Measurements from ENCODE around the gene BARD1. TPM values are rescaled to one million over a fixed set of nuclear protein-coding genes. Genes with fewer than 3 reads are reported as not detected.

Gene BARD1
- total and polyA plus RNA-seq, 2 of the 13 experiments (the other 11 are each of a cell fraction or from before 2014, with no cell fraction given) = 5.3 to 30.4 TPM

DNA sequence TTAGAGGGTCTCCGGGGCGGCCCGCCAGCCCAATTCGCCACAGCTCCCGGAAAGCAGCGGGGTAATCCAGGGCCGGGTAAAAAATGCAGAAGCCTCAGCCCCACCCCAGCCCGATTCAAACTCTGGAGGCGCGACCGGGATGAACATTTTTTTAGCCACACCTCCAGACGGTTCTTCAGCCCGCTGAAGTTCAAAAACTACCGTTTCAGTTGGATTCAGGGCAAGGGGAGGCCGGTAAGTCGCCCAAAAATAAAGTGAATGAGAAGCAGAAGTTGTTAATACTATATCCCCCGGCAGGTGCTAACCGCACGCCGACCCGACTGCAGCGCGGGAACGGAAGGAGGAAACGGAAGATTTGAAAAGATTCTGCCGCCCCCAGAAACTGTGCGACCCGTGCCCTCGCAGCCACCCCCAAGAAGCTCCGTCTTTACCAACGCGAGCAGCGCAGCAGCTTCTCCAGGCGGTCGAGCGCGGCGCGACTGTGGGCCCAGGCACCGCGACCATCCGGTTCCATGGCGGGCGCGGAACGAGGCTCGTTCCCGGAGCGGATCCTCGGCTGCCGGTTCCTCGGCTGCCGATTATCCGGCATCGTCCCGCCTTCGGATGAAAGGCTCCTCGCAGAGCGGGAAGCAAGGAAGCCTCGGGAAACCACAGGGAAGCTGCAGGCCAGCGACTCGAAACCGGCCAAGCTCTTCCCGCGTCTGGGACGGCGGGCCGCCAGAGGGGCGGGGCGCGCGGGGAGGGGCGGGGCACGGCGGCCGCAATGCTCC lies at the start of gene BARD1 (continued):
- TF ChIP-seq, protein P1, sequence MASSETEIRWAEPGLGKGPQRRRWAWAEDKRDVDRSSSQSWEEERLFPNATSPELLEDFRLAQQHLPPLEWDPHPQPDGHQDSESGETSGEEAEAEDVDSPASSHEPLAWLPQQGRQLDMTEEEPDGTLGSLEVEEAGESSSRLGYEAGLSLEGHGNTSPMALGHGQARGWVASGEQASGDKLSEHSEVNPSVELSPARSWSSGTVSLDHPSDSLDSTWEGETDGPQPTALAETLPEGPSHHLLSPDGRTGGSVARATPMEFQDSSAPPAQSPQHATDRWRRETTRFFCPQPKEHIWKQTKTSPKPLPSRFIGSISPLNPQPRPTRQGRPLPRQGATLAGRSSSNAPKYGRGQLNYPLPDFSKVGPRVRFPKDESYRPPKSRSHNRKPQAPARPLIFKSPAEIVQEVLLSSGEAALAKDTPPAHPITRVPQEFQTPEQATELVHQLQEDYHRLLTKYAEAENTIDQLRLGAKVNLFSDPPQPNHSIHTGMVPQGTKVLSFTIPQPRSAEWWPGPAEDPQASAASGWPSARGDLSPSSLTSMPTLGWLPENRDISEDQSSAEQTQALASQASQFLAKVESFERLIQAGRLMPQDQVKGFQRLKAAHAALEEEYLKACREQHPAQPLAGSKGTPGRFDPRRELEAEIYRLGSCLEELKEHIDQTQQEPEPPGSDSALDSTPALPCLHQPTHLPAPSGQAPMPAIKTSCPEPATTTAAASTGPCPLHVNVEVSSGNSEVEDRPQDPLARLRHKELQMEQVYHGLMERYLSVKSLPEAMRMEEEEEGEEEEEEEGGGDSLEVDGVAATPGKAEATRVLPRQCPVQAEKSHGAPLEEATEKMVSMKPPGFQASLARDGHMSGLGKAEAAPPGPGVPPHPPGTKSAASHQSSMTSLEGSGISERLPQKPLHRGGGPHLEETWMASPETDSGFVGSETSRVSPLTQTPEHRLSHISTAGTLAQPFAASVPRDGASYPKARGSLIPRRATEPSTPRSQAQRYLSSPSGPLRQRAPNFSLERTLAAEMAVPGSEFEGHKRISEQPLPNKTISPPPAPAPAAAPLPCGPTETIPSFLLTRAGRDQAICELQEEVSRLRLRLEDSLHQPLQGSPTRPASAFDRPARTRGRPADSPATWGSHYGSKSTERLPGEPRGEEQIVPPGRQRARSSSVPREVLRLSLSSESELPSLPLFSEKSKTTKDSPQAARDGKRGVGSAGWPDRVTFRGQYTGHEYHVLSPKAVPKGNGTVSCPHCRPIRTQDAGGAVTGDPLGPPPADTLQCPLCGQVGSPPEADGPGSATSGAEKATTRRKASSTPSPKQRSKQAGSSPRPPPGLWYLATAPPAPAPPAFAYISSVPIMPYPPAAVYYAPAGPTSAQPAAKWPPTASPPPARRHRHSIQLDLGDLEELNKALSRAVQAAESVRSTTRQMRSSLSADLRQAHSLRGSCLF (CRISPR knock-in tag; IDR thresholded peaks at IDR 0.05; ENCODE audit: borderline replicate concordance) = peak; percentile 77
- TF ChIP-seq NCOA5 (CRISPR knock-in tag; IDR thresholded peaks at IDR 0.05) (no peak), ZNF121 (CRISPR knock-in tag; IDR thresholded peaks at IDR 0.05) (no peak), ZMYM2 (CRISPR knock-in tag; IDR thresholded peaks at IDR 0.05) (no peak), GFI1 (CRISPR knock-in tag; IDR thresholded peaks at IDR 0.05; ENCODE audit: borderline replicate concordance) (no peak), ZNF441 (CRISPR knock-in tag; IDR thresholded peaks at IDR 0.05; ENCODE audit: borderline replicate concordance) (peak; percentile 76; the same call in 1 of the 2 replicates), SMARCC2 (IDR thresholded peaks at IDR 0.05) (no peak)
- TF ChIP-seq, protein P2, sequence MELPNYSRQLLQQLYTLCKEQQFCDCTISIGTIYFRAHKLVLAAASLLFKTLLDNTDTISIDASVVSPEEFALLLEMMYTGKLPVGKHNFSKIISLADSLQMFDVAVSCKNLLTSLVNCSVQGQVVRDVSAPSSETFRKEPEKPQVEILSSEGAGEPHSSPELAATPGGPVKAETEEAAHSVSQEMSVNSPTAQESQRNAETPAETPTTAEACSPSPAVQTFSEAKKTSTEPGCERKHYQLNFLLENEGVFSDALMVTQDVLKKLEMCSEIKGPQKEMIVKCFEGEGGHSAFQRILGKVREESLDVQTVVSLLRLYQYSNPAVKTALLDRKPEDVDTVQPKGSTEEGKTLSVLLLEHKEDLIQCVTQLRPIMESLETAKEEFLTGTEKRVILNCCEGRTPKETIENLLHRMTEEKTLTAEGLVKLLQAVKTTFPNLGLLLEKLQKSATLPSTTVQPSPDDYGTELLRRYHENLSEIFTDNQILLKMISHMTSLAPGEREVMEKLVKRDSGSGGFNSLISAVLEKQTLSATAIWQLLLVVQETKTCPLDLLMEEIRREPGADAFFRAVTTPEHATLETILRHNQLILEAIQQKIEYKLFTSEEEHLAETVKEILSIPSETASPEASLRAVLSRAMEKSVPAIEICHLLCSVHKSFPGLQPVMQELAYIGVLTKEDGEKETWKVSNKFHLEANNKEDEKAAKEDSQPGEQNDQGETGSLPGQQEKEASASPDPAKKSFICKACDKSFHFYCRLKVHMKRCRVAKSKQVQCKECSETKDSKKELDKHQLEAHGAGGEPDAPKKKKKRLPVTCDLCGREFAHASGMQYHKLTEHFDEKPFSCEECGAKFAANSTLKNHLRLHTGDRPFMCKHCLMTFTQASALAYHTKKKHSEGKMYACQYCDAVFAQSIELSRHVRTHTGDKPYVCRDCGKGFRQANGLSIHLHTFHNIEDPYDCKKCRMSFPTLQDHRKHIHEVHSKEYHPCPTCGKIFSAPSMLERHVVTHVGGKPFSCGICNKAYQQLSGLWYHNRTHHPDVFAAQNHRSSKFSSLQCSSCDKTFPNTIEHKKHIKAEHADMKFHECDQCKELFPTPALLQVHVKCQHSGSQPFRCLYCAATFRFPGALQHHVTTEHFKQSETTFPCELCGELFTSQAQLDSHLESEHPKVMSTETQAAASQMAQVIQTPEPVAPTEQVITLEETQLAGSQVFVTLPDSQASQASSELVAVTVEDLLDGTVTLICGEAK (IDR thresholded peaks at IDR 0.05) = no peak
- TF ChIP-seq, protein P2 (CRISPR knock-in tag; IDR thresholded peaks at IDR 0.05) = peak; percentile 73; the same call in 1 of the 2 replicates
- TF ChIP-seq, protein P3, sequence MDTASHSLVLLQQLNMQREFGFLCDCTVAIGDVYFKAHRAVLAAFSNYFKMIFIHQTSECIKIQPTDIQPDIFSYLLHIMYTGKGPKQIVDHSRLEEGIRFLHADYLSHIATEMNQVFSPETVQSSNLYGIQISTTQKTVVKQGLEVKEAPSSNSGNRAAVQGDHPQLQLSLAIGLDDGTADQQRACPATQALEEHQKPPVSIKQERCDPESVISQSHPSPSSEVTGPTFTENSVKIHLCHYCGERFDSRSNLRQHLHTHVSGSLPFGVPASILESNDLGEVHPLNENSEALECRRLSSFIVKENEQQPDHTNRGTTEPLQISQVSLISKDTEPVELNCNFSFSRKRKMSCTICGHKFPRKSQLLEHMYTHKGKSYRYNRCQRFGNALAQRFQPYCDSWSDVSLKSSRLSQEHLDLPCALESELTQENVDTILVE (CRISPR knock-in tag; IDR thresholded peaks at IDR 0.05) = no peak
